CD4-positive, alpha-beta T cell treated with Interferon gamma for 1 hour (primary cell): ENCODE results near the gene PDGFC.
"Not testable (repeated sequence)": the region's sequence is repeated elsewhere in the genome, so short reads cannot be mapped to it uniquely, and the experiment has no call there.

Experiments
- DNase-seq: peaks from one replicate; pipeline ENCODE4 v3.0.0-alpha.2; 2020

PDGFC gene

GRCh38 chr4:156949373-156949814, 22.2 kb downstream of the PDGFC start:
- no peak for DNase-seq

DNA sequence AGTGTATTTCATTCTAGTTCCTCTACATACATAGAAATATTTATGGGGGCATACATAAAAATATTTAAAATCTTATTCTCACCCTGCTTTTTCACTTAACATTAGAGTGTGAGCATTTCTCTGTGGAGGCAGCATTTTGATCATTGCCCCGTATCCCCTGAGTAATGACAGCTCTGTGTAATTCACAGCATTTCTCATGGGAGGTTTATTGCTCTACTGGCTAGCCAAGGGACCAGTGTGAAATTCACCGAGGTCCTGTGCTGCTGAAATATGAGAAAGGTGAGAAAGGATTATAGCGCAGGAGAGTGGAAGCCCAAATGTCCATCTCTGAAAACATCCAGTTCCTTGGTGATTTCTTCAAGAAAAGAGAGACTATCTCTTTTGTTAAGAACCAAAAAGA, 22.9 kb downstream of the PDGFC start:
- DNase-seq: no peak

GRCh38 chr4:156948133-156948532, 23.5 kb downstream of the PDGFC start:
- no peak for DNase-seq

- DNase-seq: peak; percentile 14
These were observed 24.8 kb downstream of the PDGFC start for GRCh38 chr4:156946516-156947424.

DNA sequence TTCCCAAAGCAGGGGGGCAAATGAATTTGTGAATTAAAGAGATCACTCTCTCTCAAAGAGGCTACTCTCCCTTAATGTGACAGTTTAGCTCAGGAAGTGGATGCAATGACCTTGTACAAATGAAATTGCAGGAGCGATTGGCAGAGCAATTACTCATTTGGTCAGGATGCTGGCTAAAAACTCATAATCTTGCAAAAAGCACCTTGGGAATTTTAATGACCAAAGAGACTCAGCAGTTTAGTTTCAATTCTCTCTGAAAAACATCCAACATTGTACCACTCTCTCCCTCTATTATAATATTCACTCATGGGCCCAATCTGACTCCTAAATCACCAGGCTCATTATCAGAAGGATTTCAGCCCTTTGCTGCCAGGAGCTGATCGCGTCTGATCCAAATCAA, 26.1 kb downstream of the PDGFC start:
- DNase-seq: no peak

- DNase-seq: no peak
These were observed 28.6 kb downstream of the PDGFC start for GRCh38 chr4:156942991-156943390.

DNA sequence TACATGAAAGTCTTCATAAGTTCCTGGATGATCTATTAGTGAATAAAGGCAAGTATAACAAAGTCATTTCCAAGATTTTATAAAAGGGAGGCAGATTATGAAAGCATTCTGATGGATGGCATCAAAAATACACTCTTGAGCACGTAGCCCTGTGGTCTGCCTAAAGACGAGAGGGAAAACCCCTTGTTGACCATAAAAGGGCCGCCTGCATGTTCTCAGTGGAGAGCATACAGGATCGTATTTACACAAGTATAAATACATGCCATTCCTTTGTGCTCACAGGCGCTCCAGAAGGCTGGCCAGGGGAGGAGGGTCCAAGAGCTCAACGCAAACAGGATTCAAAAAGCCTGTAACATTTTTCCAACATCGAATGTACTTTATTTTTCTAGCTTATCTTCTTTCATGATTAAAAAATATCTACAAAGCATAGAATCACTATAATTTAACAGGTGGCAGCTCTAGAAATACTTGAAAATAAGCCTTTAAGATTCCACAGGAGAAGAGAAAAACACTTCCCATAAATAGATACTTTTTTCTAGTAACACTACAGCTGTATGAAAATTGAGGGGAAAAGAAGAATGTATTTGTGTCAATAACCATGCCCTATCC, 29.6 kb downstream of the PDGFC start:
- DNase-seq: no peak

GRCh38 chr4:156939801-156940200, 31.8 kb downstream of the PDGFC start:
- no peak for DNase-seq

- DNase-seq: no peak
These were observed 32.5 kb downstream of the PDGFC start for GRCh38 chr4:156939139-156939538.

DNA sequence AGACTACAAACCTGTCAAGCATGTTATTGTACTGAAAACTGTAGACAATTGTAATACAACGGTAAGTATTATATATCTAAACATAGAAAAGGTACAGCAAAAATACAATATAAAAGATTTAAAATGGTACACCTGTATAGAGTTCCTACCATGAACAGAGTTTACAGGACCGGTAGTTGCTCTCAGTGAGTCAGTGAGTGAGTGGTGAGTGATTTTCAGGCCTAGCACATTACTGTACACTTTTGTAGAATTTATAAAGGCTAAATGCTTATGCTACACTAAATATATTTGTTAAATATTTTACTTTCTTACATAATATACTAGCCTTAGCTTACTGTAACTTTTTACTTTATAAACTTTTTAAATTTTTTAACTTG, 37.4 kb downstream of the PDGFC start:
- no peak for DNase-seq

- DNase-seq: no peak
These were observed 37.9 kb downstream of the PDGFC start for GRCh38 chr4:156933633-156934258.

- DNase-seq: not testable (repeated sequence)
These were observed 39.2 kb downstream of the PDGFC start for GRCh38 chr4:156932360-156932759.

DNA sequence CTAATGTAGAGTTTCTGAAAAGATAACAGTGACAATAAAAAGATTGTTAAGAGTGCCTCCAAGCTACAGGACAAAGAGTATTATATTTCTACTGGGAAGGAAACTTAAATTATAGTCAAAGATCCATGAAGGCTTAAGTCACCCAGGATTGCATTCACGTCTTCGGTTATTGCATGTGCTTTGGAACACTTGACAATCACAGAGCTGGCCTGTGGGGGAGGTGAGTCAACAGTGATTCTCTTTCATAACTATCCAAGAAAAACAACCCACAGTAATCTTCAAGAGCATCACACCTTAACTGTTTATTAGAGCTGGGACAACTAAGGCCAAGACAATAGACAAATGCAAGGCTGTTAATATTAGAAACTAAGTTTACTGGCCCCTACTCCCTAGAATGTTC, 40.3 kb downstream of the PDGFC start:
- DNase-seq: no peak

GRCh38 chr4:156929386-156930105, 42.1 kb downstream of the PDGFC start:
- DNase-seq: no peak

- no peak for DNase-seq
These were observed 46.8 kb downstream of the PDGFC start for GRCh38 chr4:156924774-156925315.

DNA sequence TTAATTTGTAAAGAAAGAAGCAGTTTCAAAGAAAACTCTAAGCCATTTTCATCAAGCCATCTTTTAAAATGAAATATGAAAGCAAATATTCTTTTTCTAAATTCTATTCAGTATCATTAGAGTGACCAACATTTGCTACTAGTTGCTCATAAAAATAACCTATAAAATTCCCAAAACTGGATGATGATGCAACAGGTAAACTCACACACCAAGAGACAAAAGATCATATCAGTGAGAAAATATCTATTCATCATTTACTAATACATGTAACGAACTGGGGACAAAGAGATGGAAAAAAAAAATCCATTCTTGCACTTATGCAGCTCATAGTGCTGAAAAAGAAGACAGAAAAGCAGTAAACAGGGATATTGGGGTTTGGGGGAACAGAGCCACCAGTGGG, 48.1 kb downstream of the PDGFC start:
- no peak for DNase-seq

- no peak for DNase-seq
These were observed 56.4 kb downstream of the PDGFC start for GRCh38 chr4:156915221-156915620.

- no peak for DNase-seq
These were observed 58.4 kb downstream of the PDGFC start for GRCh38 chr4:156913234-156913633.

DNA sequence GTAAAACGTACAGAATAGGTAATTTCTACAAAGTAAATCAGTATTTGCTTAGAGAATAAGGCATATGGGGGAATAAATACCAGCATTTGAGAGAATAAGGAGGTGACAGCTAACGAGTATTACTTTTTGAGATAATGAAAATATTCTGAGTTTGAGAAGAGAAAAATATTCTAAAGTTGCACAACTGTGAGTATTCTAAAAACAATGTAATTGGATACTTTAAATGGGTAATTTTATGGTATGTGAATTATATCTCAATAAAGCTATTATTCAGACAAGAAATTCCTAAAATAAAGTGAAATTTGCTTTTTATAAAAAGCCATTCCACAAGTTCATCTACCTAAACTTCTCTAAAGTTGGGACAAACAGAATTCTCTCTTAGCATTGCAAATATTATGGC, 62.6 kb downstream of the PDGFC start:
- no peak for DNase-seq

DNA sequence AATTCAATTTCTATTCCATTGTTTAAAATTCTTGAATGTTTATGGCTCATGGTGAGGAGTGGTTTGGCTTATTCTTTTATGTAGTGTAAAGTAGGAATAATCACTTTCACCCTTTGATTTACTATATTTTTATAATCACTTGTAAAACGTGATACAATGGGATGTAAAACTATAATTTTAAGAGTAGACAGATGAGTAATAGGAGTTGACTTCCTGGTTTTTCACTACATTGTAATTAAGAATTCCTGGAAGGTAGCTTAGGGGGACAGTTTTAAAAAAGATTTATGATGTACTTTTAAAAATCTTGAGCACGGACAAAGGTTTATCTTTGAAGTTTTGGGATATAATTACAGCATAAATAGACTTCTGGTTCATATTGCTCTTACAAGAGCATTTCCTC, 65.3 kb downstream of the PDGFC start:
- no peak for DNase-seq

GRCh38 chr4:156901871-156902270, 69.7 kb downstream of the PDGFC start:
- DNase-seq: no peak

- no peak for DNase-seq
These were observed 73.1 kb downstream of the PDGFC start for GRCh38 chr4:156898373-156899117.
